ENCODE data around the gene CFAP46.
"Not testable (repeated sequence)": the region's sequence is repeated elsewhere in the genome, so short reads cannot be mapped to it uniquely, and the experiment has no call there.

Gene CFAP46

DNA sequence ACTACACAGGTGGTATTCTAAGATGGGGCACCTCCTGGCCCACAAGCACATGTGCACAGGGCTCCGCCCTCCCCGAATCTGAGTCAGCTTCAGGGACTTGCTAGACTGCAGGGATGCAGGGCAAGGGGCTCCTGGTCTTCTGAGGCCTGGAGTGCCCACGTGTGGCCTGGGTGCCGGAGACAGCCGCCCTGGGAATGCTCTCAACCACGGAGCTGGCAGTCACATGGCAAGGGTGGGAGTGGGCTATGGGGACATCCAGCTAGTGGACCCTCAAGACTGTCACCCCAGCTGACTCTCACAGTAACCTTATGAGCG is 42.7 kb downstream of the CFAP46 start:
- no peak overlapping the region for H3K9ac ChIP-seq (ENCODE audit: low read length in 5 of 5)
- no peak overlapping the region for H3K4me3 ChIP-seq (ENCODE audit: low read depth in 1 of 5, low read length in 5 of 5)
- no peaks in the 10 kb centered on the region for H3K36me3 ChIP-seq (ENCODE audit: control insufficient read depth in 5 of 5, insufficient read depth in 5 of 5, low read length in 5 of 5)
- peaks cover 0 to 5% (median 3%) of the 10 kb centered on the region in 5 donors for H3K27me3 ChIP-seq (ENCODE audit: control insufficient read depth in 5 of 5, insufficient read depth in 4 of 5, low read length in 5 of 5)
- H3K9me3 ChIP-seq (ENCODE audit: control insufficient read depth in 5 of 5, low read length in 5 of 5): peaks cover 0 to 28% (median 7%) of the 10 kb centered on the region in 5 donors
- no peak overlapping the region for H3K27ac ChIP-seq (ENCODE audit: low read depth, low read length)
- H3K4me1 ChIP-seq (ENCODE audit: control insufficient read depth in 5 of 5, insufficient read depth in 5 of 5, low read length in 5 of 5): no peaks in the 10 kb centered on the region

GRCh38 chr10:132899054-132899750 is 43.2 kb downstream of the CFAP46 start:
- no peaks in the 10 kb centered on the region for H3K4me1 ChIP-seq (ENCODE audit: control insufficient read depth in 5 of 5, insufficient read depth in 5 of 5, low read length in 5 of 5)
- H3K27ac ChIP-seq (ENCODE audit: low read depth, low read length): no peak overlapping the region
- peaks cover 0 to 5% (median 3%) of the 10 kb centered on the region in 5 donors for H3K27me3 ChIP-seq (ENCODE audit: control insufficient read depth in 5 of 5, insufficient read depth in 4 of 5, low read length in 5 of 5)
- H3K4me3 ChIP-seq (ENCODE audit: low read depth in 1 of 5, low read length in 5 of 5): no peak overlapping the region
- no peak overlapping the region for H3K9ac ChIP-seq (ENCODE audit: low read length in 5 of 5)
- H3K9me3 ChIP-seq (ENCODE audit: control insufficient read depth in 5 of 5, low read length in 5 of 5): peaks cover 0 to 25% (median 6%) of the 10 kb centered on the region in 5 donors
- H3K36me3 ChIP-seq (ENCODE audit: control insufficient read depth in 5 of 5, insufficient read depth in 5 of 5, low read length in 5 of 5): no peaks in the 10 kb centered on the region

GRCh38 chr10:132898391-132899053 is 43.8 kb downstream of the CFAP46 start:
- H3K9ac ChIP-seq (ENCODE audit: low read length in 5 of 5): no peak overlapping the region
- H3K27ac ChIP-seq (ENCODE audit: low read depth, low read length): no peak overlapping the region
- H3K4me3 ChIP-seq (ENCODE audit: low read depth in 1 of 5, low read length in 5 of 5): no peak overlapping the region
- H3K9me3 ChIP-seq (ENCODE audit: control insufficient read depth in 5 of 5, low read length in 5 of 5): peaks cover 0 to 22% (median 6%) of the 10 kb centered on the region in 5 donors
- peaks cover 3 to 8% (median 4%) of the 10 kb centered on the region in 5 donors for H3K27me3 ChIP-seq (ENCODE audit: control insufficient read depth in 5 of 5, insufficient read depth in 4 of 5, low read length in 5 of 5)
- H3K4me1 ChIP-seq (ENCODE audit: control insufficient read depth in 5 of 5, insufficient read depth in 5 of 5, low read length in 5 of 5): no peaks in the 10 kb centered on the region
- no peaks in the 10 kb centered on the region for H3K36me3 ChIP-seq (ENCODE audit: control insufficient read depth in 5 of 5, insufficient read depth in 5 of 5, low read length in 5 of 5)

DNA sequence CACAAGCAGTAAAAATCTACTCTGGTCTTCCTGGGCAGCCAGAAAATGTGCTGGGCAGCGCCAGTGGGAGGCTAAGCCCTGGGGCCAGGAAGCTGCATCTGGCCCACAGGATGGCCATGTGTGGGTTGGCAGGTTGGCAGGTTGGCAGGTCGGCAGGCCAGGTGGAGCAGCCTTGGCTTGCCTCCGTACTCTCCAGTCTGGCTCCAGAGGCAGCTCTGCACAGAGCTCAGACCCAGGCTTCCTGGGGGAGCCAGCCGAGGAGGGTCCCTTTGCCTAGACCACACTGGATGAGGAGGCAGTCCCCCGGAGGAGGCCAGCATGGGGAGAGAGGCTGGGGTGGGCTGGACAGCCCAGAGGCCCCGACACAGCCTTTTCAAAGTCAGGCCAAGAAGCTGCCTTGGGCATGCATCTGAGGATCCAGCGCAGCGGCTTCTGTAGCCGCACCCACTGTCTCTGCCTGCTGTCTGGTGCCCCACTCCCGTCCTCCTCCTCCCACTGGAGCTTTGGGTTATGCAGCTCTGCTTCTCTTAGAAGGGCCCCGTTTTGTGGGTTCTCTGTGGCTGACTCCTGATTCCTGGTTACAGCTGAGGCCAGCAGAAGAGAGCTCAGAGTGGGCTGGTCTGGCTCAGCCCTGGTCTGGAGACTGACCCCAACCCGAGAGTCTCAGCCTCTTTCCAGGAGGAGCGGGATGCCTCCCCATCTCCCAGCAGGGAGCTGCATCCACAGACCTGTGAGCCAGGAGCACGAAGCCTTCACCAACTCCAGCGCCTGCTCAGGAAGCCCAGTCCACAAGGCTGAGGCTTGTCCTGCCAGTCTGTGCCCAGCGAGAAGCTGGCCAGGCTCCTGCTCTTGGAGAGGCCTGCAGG is 44.6 kb downstream of the CFAP46 start:
- peaks cover 8 to 15% (median 11%) of the 10 kb centered on the region in 5 donors for H3K27me3 ChIP-seq (ENCODE audit: control insufficient read depth in 5 of 5, insufficient read depth in 4 of 5, low read length in 5 of 5)
- H3K9ac ChIP-seq (ENCODE audit: low read length in 5 of 5): no peak overlapping the region
- no peaks in the 10 kb centered on the region for H3K36me3 ChIP-seq (ENCODE audit: control insufficient read depth in 5 of 5, insufficient read depth in 5 of 5, low read length in 5 of 5)
- no peak overlapping the region for H3K27ac ChIP-seq (ENCODE audit: low read depth, low read length)
- peaks cover 0 to 22% (median 6%) of the 10 kb centered on the region in 5 donors for H3K9me3 ChIP-seq (ENCODE audit: control insufficient read depth in 5 of 5, low read length in 5 of 5)
- H3K4me1 ChIP-seq (ENCODE audit: control insufficient read depth in 5 of 5, insufficient read depth in 5 of 5, low read length in 5 of 5): peaks cover 0 to 7% (median 2%) of the 10 kb centered on the region in 5 donors
- H3K4me3 ChIP-seq (ENCODE audit: low read depth in 1 of 5, low read length in 5 of 5): no peak overlapping the region

DNA sequence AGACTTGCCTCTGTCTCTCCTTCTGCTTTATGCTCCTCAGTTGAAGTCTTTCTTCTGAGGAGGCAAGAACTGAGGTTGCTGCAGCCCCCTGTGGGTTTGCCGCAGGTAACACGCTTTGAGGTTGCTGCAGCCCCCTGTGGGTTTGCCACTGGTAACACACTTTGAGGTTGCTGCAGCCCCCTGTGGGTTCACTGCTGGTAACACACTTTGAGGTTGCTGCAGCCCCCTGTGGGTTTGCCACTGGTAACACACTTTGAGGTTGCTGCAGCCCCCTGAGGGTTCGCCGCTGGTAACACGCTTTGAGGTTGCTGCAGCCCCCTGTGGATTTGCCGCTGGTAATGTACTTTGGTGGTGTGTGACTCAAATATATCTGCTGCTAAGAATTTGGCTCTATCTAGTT is 48.6 kb downstream of the CFAP46 start:
- peaks cover 18 to 42% (median 31%) of the 10 kb centered on the region in 5 donors for H3K27me3 ChIP-seq (ENCODE audit: control insufficient read depth in 5 of 5, insufficient read depth in 4 of 5, low read length in 5 of 5)
- H3K4me3 ChIP-seq (ENCODE audit: low read depth in 1 of 5, low read length in 5 of 5); H3K27ac ChIP-seq (ENCODE audit: low read depth, low read length); H3K9me3 ChIP-seq (ENCODE audit: control insufficient read depth in 5 of 5, low read length in 5 of 5); H3K36me3 ChIP-seq (ENCODE audit: control insufficient read depth in 5 of 5, insufficient read depth in 5 of 5, low read length in 5 of 5); H3K9ac ChIP-seq (ENCODE audit: low read length in 5 of 5): not testable (repeated sequence)
- peaks cover 0 to 16% (median 2%) of the 10 kb centered on the region in 5 donors for H3K4me1 ChIP-seq (ENCODE audit: control insufficient read depth in 5 of 5, insufficient read depth in 5 of 5, low read length in 5 of 5)

DNA sequence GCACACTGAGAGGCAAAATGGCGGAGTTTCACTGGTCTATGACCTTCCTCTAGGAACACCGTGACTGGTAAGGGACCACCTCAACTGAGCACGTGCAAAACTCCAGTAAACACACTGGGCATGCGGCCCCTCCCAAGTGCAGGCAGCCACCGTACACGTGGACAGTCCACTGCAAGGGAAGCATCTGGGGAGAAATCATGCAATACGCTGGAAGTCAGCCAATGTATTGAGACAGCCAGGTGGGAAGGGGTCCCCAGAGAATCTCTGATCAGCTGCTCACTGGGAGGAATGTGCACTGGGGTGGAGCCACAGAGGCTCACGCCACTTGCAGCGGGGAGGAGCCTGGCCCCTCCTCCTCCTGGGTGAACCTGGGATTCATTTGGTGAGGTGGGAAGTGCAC is 49.3 kb downstream of the CFAP46 start:
- peaks cover 18 to 42% (median 31%) of the 10 kb centered on the region in 5 donors for H3K27me3 ChIP-seq (ENCODE audit: control insufficient read depth in 5 of 5, insufficient read depth in 4 of 5, low read length in 5 of 5)

DNA sequence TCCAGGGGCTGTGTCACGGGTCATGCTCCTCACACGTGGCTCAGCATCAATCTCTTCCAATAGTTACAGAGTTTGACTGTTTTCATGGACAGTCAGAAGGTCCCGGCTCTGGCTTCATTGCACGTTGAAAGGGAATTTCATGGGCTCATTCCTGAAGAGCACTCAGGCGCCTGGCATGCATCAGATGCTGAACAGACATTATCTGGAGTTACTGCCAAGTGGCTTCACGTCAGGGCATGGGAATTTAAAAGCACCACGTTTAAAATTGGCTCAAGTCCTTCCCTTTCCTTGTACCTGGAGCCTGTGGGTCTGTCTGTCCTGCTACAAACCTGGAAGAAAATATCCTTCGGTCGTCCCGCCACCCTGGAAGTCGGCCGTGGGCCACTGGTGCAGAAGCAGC is 50.4 kb downstream of the CFAP46 start:
- Histone ChIP-seq H3K4me3 (ENCODE audit: low read depth in 1 of 5, low read length in 5 of 5) (no peak overlapping the region), H3K27ac (ENCODE audit: low read depth, low read length) (no peak overlapping the region), H3K4me1 (ENCODE audit: control insufficient read depth in 5 of 5, insufficient read depth in 5 of 5, low read length in 5 of 5) (peaks cover 0 to 16% (median 2%) of the 10 kb centered on the region in 5 donors), H3K36me3 (ENCODE audit: control insufficient read depth in 5 of 5, insufficient read depth in 5 of 5, low read length in 5 of 5) (no peaks in the 10 kb centered on the region), H3K9ac (ENCODE audit: low read length in 5 of 5) (no peak overlapping the region), H3K9me3 (ENCODE audit: control insufficient read depth in 5 of 5, low read length in 5 of 5) (peaks cover 0 to 3% (median 0%) of the 10 kb centered on the region in 5 donors), H3K27me3 (ENCODE audit: control insufficient read depth in 5 of 5, insufficient read depth in 4 of 5, low read length in 5 of 5) (peaks cover 18 to 42% (median 31%) of the 10 kb centered on the region in 5 donors)

More for the DNA sequence above, 49.3 kb downstream of the CFAP46 start:
- no peak overlapping the region for H3K27ac ChIP-seq (ENCODE audit: low read depth, low read length)
- no peaks in the 10 kb centered on the region for H3K36me3 ChIP-seq (ENCODE audit: control insufficient read depth in 5 of 5, insufficient read depth in 5 of 5, low read length in 5 of 5)
- peaks cover 0 to 16% (median 2%) of the 10 kb centered on the region in 5 donors for H3K4me1 ChIP-seq (ENCODE audit: control insufficient read depth in 5 of 5, insufficient read depth in 5 of 5, low read length in 5 of 5)
- no peak overlapping the region for H3K9ac ChIP-seq (ENCODE audit: low read length in 5 of 5)
- no peak overlapping the region for H3K4me3 ChIP-seq (ENCODE audit: low read depth in 1 of 5, low read length in 5 of 5)
- peaks cover 0 to 8% (median 0%) of the 10 kb centered on the region in 5 donors for H3K9me3 ChIP-seq (ENCODE audit: control insufficient read depth in 5 of 5, low read length in 5 of 5)

DNA sequence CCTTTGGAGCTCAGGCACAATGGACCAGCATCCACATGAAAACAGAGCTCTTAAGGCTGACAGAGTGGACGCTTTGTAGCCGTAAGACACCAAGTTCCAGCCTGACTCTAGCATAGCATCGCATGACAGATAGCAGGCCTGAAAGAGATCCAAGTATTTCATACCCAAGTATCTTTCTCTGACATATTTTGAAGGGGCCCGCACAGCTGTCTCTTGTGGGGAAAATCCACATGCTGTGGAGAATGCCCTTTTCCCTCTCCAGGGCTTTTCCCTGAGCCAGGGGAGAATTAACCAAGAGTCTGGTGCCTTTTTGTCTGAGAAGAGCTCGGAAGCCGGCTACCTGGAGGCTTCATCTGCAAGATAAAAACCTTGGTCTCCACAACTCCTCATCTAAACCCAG is 51.0 kb downstream of the CFAP46 start:
- Histone ChIP-seq H3K9ac (ENCODE audit: low read length in 5 of 5) (no peak overlapping the region), H3K27me3 (ENCODE audit: control insufficient read depth in 5 of 5, insufficient read depth in 4 of 5, low read length in 5 of 5) (peaks cover 18 to 42% (median 34%) of the 10 kb centered on the region in 5 donors), H3K9me3 (ENCODE audit: control insufficient read depth in 5 of 5, low read length in 5 of 5) (peaks cover 0 to 2% (median 0%) of the 10 kb centered on the region in 5 donors), H3K4me3 (ENCODE audit: low read depth in 1 of 5, low read length in 5 of 5) (no peak overlapping the region), H3K27ac (ENCODE audit: low read depth, low read length) (no peak overlapping the region), H3K4me1 (ENCODE audit: control insufficient read depth in 5 of 5, insufficient read depth in 5 of 5, low read length in 5 of 5) (peaks cover 0 to 16% (median 2%) of the 10 kb centered on the region in 5 donors), H3K36me3 (ENCODE audit: control insufficient read depth in 5 of 5, insufficient read depth in 5 of 5, low read length in 5 of 5) (no peaks in the 10 kb centered on the region)

DNA sequence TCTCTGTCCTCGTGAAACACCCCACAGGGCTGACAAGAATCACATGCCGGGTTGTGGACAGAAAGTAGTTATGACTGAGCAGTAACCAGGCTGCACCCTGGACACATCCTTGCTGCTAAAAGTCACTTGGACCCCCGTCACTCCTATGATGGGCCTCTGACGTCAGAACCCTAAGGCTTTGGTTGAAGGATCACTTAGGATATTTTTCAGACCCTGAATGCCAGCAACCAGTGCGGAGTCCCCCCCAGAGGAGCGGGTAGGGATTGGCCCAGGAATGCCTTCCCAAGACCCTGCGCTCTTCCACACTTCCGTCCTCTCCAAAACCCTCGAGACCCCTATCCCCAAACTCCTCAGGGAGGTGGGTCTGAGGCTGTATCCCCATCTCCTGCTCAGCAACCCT is 52.1 kb downstream of the CFAP46 start:
- Histone ChIP-seq H3K4me1 (ENCODE audit: control insufficient read depth in 5 of 5, insufficient read depth in 5 of 5, low read length in 5 of 5) (peaks cover 0 to 16% (median 2%) of the 10 kb centered on the region in 5 donors), H3K4me3 (ENCODE audit: low read depth in 1 of 5, low read length in 5 of 5) (no peak overlapping the region), H3K27me3 (ENCODE audit: control insufficient read depth in 5 of 5, insufficient read depth in 4 of 5, low read length in 5 of 5) (peaks cover 18 to 42% (median 34%) of the 10 kb centered on the region in 5 donors), H3K9me3 (ENCODE audit: control insufficient read depth in 5 of 5, low read length in 5 of 5) (no peaks in the 10 kb centered on the region), H3K36me3 (ENCODE audit: control insufficient read depth in 5 of 5, insufficient read depth in 5 of 5, low read length in 5 of 5) (no peaks in the 10 kb centered on the region), H3K27ac (ENCODE audit: low read depth, low read length) (no peak overlapping the region), H3K9ac (ENCODE audit: low read length in 5 of 5) (no peak overlapping the region)

Data from subcutaneous abdominal adipose tissue (tissue), 5 donors.